ENCODE data around the gene MRPL19.

DNA sequence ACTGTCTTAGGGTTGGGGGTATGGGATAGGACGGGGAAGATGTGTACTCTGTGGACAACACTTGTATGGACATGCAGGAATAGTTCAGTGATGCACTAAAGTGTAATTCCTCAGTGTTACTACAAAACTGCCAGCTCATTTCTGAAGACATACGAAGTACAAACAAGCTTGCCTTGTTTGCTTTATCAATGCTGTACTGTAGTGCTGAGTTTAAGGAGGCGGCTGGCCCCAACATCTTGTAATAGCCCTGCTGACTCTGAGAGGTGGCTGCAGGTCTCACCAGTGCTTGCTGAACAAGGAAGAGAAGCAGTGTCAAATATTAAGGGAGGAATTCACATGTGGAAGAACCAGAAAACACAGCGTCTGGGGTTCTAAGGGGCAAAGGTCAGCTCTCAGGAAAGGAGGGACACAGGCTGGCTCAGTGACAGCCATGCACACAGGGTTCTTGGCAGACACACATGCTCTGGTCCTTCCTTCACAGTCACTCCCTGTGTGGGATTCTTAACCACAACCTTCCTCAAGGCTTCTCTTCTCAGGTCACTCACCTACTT is 46.0 kb upstream of the MRPL19 start:
- TF ChIP-seq, protein P1, sequence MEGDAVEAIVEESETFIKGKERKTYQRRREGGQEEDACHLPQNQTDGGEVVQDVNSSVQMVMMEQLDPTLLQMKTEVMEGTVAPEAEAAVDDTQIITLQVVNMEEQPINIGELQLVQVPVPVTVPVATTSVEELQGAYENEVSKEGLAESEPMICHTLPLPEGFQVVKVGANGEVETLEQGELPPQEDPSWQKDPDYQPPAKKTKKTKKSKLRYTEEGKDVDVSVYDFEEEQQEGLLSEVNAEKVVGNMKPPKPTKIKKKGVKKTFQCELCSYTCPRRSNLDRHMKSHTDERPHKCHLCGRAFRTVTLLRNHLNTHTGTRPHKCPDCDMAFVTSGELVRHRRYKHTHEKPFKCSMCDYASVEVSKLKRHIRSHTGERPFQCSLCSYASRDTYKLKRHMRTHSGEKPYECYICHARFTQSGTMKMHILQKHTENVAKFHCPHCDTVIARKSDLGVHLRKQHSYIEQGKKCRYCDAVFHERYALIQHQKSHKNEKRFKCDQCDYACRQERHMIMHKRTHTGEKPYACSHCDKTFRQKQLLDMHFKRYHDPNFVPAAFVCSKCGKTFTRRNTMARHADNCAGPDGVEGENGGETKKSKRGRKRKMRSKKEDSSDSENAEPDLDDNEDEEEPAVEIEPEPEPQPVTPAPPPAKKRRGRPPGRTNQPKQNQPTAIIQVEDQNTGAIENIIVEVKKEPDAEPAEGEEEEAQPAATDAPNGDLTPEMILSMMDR (IDR thresholded peaks at IDR 0.05; ENCODE audit: borderline replicate concordance, extremely low read depth, low read length, poor library complexity, severe bottlenecking) = no peak
- TF ChIP-seq EZH2 (IDR thresholded peaks at IDR 0.05; ENCODE audit: borderline replicate concordance, low read depth, low read length, severe bottlenecking) = no peak
